ENCODE results near the gene METTL25B.

METTL25B gene

DNA sequence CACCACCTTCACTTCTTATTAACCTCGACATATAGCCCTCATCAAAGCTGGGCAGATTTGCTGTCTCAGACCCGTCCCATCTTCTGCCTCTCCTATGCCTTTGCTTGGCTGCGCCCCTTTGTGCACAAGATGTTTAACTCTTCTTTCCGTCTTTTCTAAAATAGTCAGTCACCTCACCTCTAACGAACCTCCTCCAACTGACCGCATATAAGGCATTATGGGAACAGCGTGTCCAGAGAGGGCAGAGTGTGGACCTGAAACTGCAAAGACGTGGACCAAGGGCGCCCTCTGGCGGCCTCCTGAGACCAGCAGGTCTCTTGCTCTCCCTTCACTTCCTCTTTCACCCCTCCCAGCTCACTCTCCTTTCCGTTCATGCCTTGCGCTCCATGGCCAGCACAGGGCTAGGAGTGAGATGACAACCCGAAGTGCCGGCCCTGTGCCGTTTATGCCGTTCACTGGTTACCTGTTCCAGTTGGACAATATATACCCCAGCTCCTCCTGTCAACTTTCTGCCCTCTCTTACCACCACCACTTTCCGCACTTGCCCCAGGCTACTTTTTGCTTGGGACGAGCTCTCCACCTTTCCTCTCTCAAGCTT is 2.5 kb upstream of the METTL25B start:
- peak; percentile 87 to 93 for DNase-seq
- TF ChIP-seq POLR2A (IDR thresholded peaks at IDR 0.05; ENCODE audit: low read length) (no peak), GATA1 (IDR thresholded peaks at IDR 0.05; ENCODE audit: low read depth, low read length) (no peak)

DNA sequence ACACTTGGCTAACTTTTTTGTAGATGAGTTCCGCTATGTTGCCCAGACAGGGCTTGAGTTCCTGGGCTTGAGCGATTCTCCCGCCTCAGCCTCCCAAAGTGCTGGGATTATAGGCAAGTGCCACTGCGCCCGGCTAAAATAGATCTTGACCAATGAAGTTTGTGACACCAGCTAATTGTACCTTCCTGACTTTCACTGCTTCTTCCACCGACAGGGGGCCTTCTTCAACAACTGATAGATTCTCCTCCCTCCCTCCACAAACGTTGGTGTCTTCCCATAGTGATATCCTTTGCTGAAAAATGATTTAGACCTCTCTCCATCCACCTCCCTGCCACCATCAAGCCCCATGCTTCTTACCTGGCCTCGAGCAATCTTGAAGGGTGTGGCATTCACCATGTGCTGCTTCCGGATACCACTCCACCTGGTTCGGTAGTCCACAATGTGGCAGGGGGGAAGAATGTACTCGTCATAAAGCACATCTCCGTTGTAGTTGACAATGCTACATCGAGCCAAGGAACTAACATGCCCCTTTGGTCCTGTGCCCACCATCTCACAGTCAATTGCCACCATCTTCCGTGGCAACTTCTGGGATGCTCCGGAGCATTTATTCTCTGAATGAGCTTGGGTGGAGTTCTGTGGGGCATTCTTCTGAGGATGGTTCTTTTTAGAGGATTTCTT is 1.6 kb upstream of the METTL25B start:
- TF ChIP-seq GATA1 (IDR thresholded peaks at IDR 0.05; ENCODE audit: low read depth, low read length) (no peak), POLR2A (IDR thresholded peaks at IDR 0.05; ENCODE audit: low read length) (no peak)
- peak; percentile 82 to 85 for DNase-seq

DNA sequence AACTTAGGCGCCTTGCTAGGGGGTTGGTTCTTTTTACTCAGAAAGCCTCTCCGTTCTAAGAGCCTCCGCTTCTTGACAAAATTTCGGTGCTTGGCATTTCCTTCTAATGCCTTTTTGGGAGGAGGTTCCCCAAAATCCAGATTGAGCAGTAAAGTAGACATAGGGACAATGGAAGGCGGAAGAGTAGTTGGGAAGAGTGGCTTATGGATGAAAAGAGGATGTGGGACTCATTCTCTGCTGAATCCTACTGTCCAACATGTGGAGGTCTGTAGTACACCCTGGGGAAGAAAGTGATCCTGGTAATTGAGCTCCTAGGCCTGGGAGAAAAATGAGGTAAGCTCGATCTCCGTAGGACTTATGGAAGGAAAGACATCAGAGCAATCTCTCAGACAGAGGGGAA is 777 bp upstream of the METTL25B start:
- DNase-seq = no peak
- TF ChIP-seq POLR2A (IDR thresholded peaks at IDR 0.05; ENCODE audit: low read length) = no peak
- TF ChIP-seq GATA1 (IDR thresholded peaks at IDR 0.05; ENCODE audit: low read depth, low read length) = no peak

DNA sequence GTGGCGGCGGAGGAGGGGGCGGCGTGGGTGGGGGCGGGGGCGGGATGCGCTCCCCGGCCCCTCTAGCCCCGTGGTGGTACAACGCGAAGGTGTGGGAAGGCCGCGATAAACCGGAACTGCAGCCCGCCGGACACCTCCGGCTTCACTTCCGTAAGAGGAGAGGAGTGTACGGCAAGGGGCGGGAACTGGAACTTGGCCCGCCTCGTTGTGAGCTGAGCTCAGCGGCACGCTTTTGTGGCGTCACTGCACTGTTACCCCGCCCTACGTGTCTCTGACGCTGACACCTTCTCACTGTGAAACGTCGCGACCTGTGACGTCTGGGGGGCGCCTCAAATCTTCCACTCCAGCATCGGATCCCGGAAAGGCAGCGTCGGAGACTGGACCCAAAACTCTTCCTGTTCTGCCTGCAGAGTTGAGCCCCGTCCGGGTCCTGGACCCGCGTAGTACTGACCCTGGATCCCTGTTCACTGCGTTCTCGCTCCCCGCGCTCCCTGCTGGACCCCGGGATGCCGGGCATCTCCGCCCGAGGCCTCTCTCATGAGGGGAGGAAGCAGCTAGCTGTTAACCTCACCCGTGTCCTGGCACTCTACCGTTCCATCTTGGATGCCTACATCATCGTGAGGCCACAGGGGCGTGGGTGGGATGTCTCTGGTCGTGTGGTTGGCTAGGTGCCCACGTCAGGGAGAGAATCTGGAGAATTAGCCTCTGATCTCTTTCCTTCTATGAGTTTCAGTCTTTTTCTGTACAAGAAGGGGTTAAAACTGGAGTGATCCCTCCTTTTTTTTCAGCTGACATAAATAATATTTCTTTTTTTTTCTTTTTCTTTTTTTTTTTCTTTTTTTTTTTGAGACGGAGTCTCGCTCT is 562 bp downstream of the METTL25B start, which contains the start of gene ISG20L2:
Gene ISG20L2 (minus strand): TSS at position 168 of the 864 bp plus-strand sequence. CDS start 1,114 bp downstream, outside the sequence.
- DNase-seq = peak; percentile 99
- TF ChIP-seq POLR2A (IDR thresholded peaks at IDR 0.05; ENCODE audit: low read length) (peak; percentile 94), GATA1 (IDR thresholded peaks at IDR 0.05; ENCODE audit: low read depth, low read length) (no peak)

DNA sequence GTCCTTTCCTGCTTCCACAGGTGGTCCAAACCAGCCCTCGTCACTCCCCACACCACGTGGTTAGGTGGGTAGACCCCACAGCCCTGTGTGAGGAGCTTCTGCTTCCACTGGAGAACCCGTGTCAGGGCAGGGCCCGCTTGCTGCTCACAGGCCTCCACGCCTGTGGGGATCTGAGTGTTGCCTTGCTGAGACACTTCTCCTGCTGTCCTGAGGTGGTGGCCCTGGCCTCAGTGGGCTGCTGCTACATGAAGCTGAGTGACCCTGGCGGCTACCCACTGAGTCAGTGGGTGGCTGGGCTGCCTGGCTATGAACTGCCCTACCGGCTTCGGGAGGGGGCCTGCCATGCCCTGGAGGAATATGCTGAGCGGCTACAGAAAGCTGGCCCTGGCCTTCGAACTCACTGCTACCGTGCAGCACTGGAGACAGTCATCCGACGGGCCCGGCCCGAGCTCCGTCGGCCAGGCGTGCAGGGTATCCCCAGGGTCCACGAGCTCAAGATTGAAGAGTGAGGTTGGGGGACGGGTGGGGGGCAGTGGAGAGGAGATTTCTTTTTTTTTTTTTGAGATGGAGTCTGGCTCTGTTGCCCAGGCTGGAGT is 5.8 kb downstream of the METTL25B start:
- TF ChIP-seq POLR2A (IDR thresholded peaks at IDR 0.05; ENCODE audit: low read length) (no peak), GATA1 (IDR thresholded peaks at IDR 0.05; ENCODE audit: low read depth, low read length) (no peak)
- no peak for DNase-seq

DNA sequence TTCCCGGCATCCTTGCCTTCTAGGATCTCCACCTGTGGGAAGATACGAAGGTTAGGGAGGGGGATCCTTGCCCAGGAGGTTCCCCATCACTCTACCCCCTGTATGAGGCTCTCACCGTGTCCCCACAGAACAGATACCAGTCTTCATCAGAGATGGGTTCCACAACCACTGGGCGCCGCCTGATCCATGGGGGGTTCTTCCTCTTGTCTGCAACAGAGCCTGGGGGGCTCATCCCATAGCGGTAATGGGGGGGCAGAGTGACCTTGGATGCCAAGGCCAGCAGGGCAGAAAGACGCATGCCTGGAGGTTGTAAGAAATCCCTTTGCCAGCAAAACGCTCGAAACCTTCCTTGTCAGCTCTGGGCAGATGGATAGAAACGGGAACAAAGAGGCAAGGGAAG is 10.1 kb downstream of the METTL25B start:
- TF ChIP-seq POLR2A (IDR thresholded peaks at IDR 0.05; ENCODE audit: low read length) (no peak), GATA1 (IDR thresholded peaks at IDR 0.05; ENCODE audit: low read depth, low read length) (no peak)
- DNase-seq = no peak

DNA sequence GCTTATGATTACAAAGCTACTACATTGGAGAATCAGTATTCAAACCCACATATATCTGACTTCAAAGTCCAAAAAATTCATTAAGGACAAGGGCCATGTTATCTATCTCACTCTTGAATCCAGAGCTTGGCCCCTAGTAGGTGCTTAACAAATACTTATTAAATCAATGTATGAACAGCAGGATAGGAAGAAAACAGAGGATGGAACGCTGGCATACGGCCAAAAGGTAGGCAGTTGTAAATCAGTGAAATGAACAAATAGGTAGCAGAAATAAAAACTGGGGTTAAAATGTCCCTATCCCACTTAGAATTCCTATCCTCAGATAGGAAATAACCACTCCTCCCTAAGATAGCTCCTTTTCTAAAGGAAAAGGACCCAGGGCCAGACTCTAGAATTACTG is 10.6 kb downstream of the METTL25B start:
- TF ChIP-seq GATA1 (IDR thresholded peaks at IDR 0.05; ENCODE audit: low read depth, low read length) (no peak), POLR2A (IDR thresholded peaks at IDR 0.05; ENCODE audit: low read length) (no peak)
- no peak for DNase-seq

DNA sequence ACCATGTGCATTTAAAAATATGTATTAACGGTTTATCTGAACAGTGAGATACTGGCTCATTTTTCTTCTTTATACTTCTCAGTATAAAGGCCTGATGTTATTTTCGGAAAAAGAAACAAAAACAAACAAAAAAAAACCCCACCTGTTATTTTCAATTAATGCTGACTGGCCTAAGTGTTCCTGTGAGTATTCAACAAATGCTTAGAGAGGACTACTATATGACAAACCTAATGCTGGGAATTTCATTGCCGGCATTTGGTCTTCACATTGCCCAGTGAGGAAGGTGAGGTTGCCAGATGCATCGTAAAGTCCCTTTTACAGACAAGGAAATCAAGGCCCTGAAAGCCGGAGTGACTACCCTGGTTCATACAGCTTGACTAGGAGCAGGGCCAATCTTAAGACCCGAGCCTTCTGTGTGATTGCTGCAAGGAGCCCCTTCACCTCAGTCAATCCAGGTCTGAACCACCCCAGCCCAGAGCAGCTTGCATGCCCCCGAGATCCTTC is 12.0 kb downstream of the METTL25B start:
- TF ChIP-seq POLR2A (IDR thresholded peaks at IDR 0.05; ENCODE audit: low read length) (no peak), GATA1 (IDR thresholded peaks at IDR 0.05; ENCODE audit: low read depth, low read length) (no peak)

DNA sequence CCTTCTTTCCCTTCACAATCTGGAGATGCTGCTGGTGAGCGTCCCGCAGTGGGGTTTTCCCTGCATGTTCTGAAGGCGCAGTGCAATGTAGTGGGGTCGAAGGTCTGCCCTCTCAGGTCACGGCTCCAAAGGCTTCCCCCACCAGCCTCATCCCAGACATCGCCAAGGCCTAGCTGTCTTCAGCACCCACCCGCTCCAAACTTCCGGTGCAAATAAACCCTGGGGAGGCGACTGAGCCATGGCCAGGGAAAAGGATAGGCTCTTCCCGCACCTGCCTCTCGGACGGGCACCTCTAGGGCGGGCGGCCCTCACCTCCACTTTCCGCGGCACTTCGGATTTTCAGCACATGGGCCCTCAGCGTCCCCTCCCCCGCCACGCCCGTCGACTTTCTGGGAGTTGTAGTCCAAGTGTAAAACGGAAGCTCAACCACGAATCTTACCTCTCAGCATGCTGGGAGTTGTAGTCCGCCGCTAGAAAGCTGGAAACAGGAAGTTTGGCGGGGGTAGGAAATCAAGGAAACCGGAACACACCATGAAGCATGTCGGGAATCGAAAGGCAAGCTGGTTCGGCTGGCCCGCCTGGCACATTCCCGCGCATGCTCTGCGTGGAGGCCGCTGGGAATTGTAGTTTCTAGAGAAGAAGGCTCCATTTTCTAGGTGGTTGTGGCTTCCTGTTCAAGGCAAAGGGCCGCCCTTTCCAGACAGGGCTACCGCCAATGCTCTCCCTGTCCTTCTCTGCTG is 12.6 kb downstream of the METTL25B start, which contains the start of gene MRPL24:
Gene MRPL24 (minus strand): TSS at position 348 of the 740 bp plus-strand sequence. CDS start 2,384 bp downstream, outside the sequence.
- TF ChIP-seq POLR2A (IDR thresholded peaks at IDR 0.05; ENCODE audit: low read length) = peak; percentile 65
- no peak for TF ChIP-seq GATA1 (IDR thresholded peaks at IDR 0.05; ENCODE audit: low read depth, low read length)
- DNase-seq = peak; percentile 98 to 99

More for the DNA sequence above, 12.0 kb downstream of the METTL25B start:
- DNase-seq = no peak

DNA sequence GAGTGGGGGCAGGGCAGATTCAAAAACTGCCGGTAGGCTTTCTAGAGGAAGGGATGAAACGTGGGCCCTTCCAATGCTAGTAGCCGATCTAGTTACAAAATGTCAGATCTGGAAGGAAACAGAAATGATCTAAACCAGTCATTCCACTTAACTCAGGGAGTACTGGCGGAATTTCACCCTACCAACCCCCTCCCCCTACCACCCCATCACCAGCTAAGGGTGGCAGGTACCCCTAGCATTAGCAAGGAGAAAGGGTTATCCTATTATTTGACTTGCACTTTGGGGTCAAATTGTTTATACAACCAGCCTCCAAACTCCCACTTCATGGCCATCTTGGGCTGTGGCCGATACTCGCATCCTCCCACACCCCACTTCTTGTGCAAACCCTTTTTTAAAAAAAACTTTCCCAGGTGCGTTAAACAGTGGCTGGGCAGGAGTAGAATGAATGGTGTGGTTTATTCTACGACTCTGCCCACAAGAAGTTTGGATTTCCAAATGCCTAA is 13.3 kb downstream of the METTL25B start:
- no peak for DNase-seq
- TF ChIP-seq GATA1 (IDR thresholded peaks at IDR 0.05; ENCODE audit: low read depth, low read length) (no peak), POLR2A (IDR thresholded peaks at IDR 0.05; ENCODE audit: low read length) (no peak)

DNA sequence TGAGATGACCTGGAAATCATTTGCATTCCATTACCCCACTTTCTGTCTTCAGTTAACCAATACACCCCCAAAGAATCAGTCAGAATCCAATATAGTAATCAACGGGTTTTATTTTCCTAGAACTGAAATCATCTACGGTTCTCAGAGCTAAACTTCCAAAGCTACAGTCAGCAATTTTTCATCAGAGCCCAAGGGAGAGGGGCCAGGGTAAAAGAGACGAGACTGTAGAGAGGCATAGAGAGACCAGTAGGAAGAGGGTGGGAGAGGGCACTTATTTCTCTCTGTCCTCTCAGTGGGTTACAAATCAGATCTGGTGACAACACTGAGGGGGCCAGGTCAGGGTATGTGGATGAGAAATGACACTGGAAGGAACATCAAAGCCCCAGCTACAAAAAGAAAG is 13.7 kb downstream of the METTL25B start:
- TF ChIP-seq GATA1 (IDR thresholded peaks at IDR 0.05; ENCODE audit: low read depth, low read length) = no peak
- TF ChIP-seq POLR2A (IDR thresholded peaks at IDR 0.05; ENCODE audit: low read length) = no peak

DNA sequence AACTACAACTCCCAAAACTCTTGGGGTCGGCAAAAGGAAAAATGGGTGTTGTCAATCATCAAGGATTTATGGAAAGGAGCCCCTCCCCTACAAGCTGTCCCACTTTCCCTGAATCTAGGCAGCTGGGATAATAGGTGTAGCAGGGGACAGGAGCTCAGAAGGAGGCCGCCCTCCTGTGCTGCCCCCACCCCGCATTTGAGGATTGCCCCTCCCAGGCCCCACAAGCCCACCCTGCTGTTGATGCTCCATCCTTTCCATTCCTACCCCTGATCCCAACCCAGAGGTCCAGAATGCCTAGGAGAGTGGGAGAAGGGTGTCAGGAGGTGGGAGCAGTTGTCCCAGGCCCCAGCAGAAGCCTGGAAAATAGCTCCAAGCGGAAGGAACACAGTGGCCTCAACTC is 14.5 kb downstream of the METTL25B start:
- TF ChIP-seq POLR2A (IDR thresholded peaks at IDR 0.05; ENCODE audit: low read length) (no peak), GATA1 (IDR thresholded peaks at IDR 0.05; ENCODE audit: low read depth, low read length) (no peak)
- no peak for DNase-seq

More for the DNA sequence above, 13.7 kb downstream of the METTL25B start:
- DNase-seq = no peak

All from erythroblast (primary cell).